ENCODE results near the gene KCNJ1. TPM values are rescaled to one million over a fixed set of nuclear protein-coding genes. Genes with fewer than 3 reads are reported as not detected.

The KCNJ1 gene
- total RNA-seq, 2 experiments from 2014 or later: 0.06 to 0.11 TPM

DNA sequence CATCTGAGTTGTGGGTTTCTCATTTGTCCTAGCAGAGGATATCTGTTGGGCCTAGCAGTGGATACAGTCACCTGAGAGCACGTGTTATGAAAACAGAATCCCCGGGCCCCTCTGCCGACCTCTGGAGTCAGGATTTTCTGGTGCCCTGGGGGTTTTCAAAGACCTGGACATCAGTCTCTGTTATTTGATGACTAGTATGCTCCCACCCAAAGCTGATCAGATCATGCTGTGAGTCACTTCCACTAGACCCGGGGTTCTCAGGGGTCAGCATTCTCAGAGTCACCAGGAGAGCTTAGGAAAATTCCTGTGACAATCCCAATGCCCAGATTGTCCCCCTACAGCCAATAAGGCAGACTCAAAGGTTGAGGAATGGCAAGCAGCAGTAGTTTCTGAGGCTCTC lies 38.7 kb downstream of the KCNJ1 start:
- H3K27ac ChIP-seq (ENCODE audit: low read depth, low read length, poor library complexity, severe bottlenecking): no peak overlapping the region
- H3K4me3 ChIP-seq (ENCODE audit: low read depth, low read length, poor library complexity, severe bottlenecking): no peak overlapping the region
- no peaks in the 10 kb centered on the region for H4K20me1 ChIP-seq (ENCODE audit: insufficient read depth, low read length)
- H2AFZ ChIP-seq (ENCODE audit: low read length): no peak overlapping the region
- CTCF ChIA-PET (ENCODE audit: unreplicated experiment): no interaction called here
- no TSS peak for BruUV-seq (replicated peaks)
- H3K4me1 ChIP-seq (ENCODE audit: insufficient read depth, low read length, poor library complexity, severe bottlenecking): peaks cover 34% of the 10 kb centered on the region
- TF ChIP-seq EZH2phosphoT487 (IDR thresholded peaks at IDR 0.05; ENCODE audit: borderline replicate concordance, low read depth, low read length): no peak
- TF ChIP-seq, protein P1, sequence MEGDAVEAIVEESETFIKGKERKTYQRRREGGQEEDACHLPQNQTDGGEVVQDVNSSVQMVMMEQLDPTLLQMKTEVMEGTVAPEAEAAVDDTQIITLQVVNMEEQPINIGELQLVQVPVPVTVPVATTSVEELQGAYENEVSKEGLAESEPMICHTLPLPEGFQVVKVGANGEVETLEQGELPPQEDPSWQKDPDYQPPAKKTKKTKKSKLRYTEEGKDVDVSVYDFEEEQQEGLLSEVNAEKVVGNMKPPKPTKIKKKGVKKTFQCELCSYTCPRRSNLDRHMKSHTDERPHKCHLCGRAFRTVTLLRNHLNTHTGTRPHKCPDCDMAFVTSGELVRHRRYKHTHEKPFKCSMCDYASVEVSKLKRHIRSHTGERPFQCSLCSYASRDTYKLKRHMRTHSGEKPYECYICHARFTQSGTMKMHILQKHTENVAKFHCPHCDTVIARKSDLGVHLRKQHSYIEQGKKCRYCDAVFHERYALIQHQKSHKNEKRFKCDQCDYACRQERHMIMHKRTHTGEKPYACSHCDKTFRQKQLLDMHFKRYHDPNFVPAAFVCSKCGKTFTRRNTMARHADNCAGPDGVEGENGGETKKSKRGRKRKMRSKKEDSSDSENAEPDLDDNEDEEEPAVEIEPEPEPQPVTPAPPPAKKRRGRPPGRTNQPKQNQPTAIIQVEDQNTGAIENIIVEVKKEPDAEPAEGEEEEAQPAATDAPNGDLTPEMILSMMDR (conservative IDR thresholded peaks at IDR 0.05; ENCODE audit: low read length): no peak
- no peak for DNase-seq (ENCODE audit: low spot score)
- H3K36me3 ChIP-seq (ENCODE audit: insufficient read depth, low read length): no peaks in the 10 kb centered on the region
- intact Hi-C loops (cut with micrococcal nuclease; ENCODE audit: unreplicated experiment): no loop called here
- no peaks in the 10 kb centered on the region for H3K79me2 ChIP-seq (ENCODE audit: insufficient read depth, low read depth, low read length)
- POLR2A ChIA-PET: interaction anchor here (0.5 to 1.5 kb wide), 4 partner anchors 14 to 484 kb away, joined by 3 read pairs; no protein-coding TSS in a partner anchor
- no peaks in the 10 kb centered on the region for H3K9me2 ChIP-seq (ENCODE audit: insufficient read depth, low read length)
- H3K4me2 ChIP-seq (ENCODE audit: low read length): no peak overlapping the region
- H3K9me3 ChIP-seq (ENCODE audit: low read length): no peaks in the 10 kb centered on the region

DNA sequence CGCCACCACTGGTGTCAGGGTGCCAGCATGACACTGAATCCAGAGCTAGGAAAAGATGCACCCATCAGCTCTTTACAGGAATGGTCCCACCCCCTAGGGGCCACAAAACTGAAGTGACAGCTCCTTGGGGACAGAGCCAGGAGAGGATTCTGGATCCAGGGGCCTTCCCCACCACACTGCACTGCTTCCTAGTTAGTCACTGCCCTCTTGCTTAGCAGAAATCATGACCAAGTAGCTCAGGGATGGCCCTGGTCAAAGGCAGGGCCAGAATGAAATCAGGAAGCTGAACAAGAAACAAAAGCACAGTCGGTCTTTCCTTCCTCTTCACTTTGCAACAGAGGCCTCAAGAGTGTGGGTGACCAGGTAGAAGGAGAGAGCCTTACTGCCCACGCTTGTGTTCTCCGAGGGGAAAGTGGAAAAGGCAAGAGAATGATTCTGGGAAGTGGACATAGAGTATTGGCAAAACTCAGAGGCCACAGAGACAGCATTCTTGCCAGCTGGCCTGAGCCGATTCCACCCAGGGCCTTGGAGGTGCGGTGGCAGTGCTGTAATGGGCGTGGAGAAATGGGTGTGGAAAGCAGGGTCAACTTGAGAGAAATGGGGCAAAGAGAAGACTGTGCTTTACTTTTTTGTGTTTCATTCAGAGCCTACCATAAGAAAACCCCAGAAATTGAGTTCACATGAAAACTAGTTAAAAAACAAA lies 39.8 kb downstream of the KCNJ1 start:
- Histone ChIP-seq H3K27ac (ENCODE audit: low read depth, low read length, poor library complexity, severe bottlenecking) (no peak overlapping the region), H4K20me1 (ENCODE audit: insufficient read depth, low read length) (no peaks in the 10 kb centered on the region), H2AFZ (ENCODE audit: low read length) (no peak overlapping the region), H3K9me2 (ENCODE audit: insufficient read depth, low read length) (no peaks in the 10 kb centered on the region), H3K4me3 (ENCODE audit: low read depth, low read length, poor library complexity, severe bottlenecking) (no peak overlapping the region), H3K4me2 (ENCODE audit: low read length) (no peak overlapping the region), H3K36me3 (ENCODE audit: insufficient read depth, low read length) (no peaks in the 10 kb centered on the region), H3K4me1 (ENCODE audit: insufficient read depth, low read length, poor library complexity, severe bottlenecking) (peaks cover 24% of the 10 kb centered on the region), H3K79me2 (ENCODE audit: insufficient read depth, low read depth, low read length) (no peaks in the 10 kb centered on the region), H3K9me3 (ENCODE audit: low read length) (no peaks in the 10 kb centered on the region)
- CTCF ChIA-PET (ENCODE audit: unreplicated experiment): interaction anchor here (0.7 kb wide), 1 partner anchor 11 kb away, joined by 3 read pairs; no protein-coding TSS in a partner anchor
- BruUV-seq (replicated peaks): no TSS peak
- DNase-seq (ENCODE audit: low spot score): no peak
- POLR2A ChIA-PET: interaction anchor here (0.5 to 1.5 kb wide), 4 partner anchors 8 to 1440 kb away, joined by 3 read pairs; no protein-coding TSS in a partner anchor
- TF ChIP-seq, protein P1 (conservative IDR thresholded peaks at IDR 0.05; ENCODE audit: low read length): no peak
- TF ChIP-seq EZH2phosphoT487 (IDR thresholded peaks at IDR 0.05; ENCODE audit: borderline replicate concordance, low read depth, low read length): no peak
- intact Hi-C loops (cut with micrococcal nuclease; ENCODE audit: unreplicated experiment): no loop called here
